ENCODE measurements around the gene ITGB1.

ITGB1 gene

DNA sequence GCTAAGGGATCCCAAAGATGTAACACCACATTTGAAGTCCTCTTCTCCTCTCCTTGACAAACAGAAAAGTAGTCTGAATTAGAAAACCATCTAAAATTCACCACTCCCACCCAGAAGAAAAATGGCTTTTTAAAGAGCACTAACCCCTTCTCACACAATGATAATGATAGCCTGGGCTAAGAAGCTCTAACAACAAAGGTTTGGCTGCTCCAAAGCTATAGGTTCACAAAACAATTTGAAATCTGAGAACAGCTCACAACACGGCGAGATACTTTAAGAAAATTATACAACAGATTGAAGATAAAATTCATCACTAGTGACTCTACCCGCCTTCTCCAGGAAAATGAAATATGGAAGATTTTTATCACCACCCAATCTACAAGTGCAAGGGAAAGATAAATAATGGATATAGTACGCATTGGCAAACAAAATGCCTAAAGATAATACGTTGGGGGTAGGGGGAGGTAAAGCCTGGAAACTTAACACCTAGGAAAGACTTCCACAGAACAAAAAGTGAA is 7.4 kb downstream of the ITGB1 start:
- Histone ChIP-seq H3K27me3 (ENCODE audit: control insufficient read depth in 2 of 2, insufficient read depth in 2 of 2, low read length in 2 of 2) (no peaks in the 10 kb centered on the region), H3K36me3 (ENCODE audit: control insufficient read depth in 2 of 2, insufficient read depth in 2 of 2, low read length in 2 of 2) (no peaks in the 10 kb centered on the region), H3K9me3 (ENCODE audit: control insufficient read depth in 2 of 2, low read length in 2 of 2) (no peaks in the 10 kb centered on the region), H3K4me3 (ENCODE audit: low read length in 2 of 2) (no peak overlapping the region), H3K9ac (ENCODE audit: low read depth in 1 of 2, low read length in 2 of 2) (no peak overlapping the region), H3K27ac (ENCODE audit: low read depth in 2 of 2, low read length in 2 of 2) (no peak overlapping the region), H3K4me1 (ENCODE audit: control insufficient read depth in 2 of 2, insufficient read depth in 2 of 2, low read length in 2 of 2) (peaks cover 8 to 14% of the 10 kb centered on the region in 2 donors)

GRCh38 chr10:32949221-32949678 is 8.8 kb downstream of the ITGB1 start:
- H3K27ac ChIP-seq (ENCODE audit: low read depth in 2 of 2, low read length in 2 of 2), result no peak overlapping the region
- H3K9ac ChIP-seq (ENCODE audit: low read depth in 1 of 2, low read length in 2 of 2), result no peak overlapping the region
- H3K27me3 ChIP-seq (ENCODE audit: control insufficient read depth in 2 of 2, insufficient read depth in 2 of 2, low read length in 2 of 2), result no peaks in the 10 kb centered on the region
- no peaks in the 10 kb centered on the region for H3K36me3 ChIP-seq (ENCODE audit: control insufficient read depth in 2 of 2, insufficient read depth in 2 of 2, low read length in 2 of 2)
- H3K4me3 ChIP-seq (ENCODE audit: low read length in 2 of 2), result no peak overlapping the region
- H3K9me3 ChIP-seq (ENCODE audit: control insufficient read depth in 2 of 2, low read length in 2 of 2), result no peaks in the 10 kb centered on the region
- H3K4me1 ChIP-seq (ENCODE audit: control insufficient read depth in 2 of 2, insufficient read depth in 2 of 2, low read length in 2 of 2), result peaks cover 3 to 6% of the 10 kb centered on the region in 2 donors

DNA sequence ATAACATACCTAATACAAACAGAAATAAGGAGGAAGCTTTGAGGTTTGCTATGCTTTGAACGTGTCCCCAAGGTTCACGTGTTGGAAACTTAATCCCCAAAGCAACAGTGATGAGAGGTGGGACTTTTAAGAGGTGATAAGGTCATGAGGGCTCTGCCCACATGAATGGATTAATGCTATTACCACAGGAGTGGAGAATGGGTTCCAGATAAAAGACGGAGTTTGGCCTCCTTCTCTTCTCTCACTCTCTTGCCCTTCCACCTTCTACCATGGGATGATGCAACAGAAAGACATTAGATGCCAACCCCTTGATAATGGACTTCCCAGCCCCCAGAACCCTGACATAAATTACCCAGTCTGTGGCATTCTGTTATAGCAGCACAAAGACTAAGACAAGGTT is 9.6 kb downstream of the ITGB1 start:
- Histone ChIP-seq H3K4me1 (ENCODE audit: control insufficient read depth in 2 of 2, insufficient read depth in 2 of 2, low read length in 2 of 2) (peaks cover 2 to 8% of the 10 kb centered on the region in 2 donors), H3K27ac (ENCODE audit: low read depth in 2 of 2, low read length in 2 of 2) (no peak overlapping the region)

DNA sequence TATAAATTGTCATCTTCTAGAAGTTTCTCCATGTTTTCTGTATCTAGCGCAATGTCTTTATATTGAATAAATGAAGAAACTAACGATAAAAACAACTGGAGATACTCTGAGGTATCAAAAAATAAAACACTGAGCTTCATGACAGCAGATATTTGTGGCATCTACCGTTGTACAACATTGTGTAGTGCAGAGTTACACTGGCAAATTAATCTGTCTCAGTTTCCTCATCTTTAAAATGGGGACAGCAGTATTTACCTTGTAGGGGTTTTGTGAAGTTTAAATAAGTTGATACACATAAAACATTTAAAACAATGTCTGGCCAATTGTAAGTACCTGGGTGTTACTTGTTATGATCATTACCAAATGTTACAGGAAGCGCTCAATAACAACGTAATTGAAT is 10.4 kb downstream of the ITGB1 start:
- Histone ChIP-seq H3K27ac (ENCODE audit: low read depth in 2 of 2, low read length in 2 of 2) (no peak overlapping the region), H3K27me3 (ENCODE audit: control insufficient read depth in 2 of 2, insufficient read depth in 2 of 2, low read length in 2 of 2) (no peaks in the 10 kb centered on the region), H3K9ac (ENCODE audit: low read depth in 1 of 2, low read length in 2 of 2) (no peak overlapping the region), H3K9me3 (ENCODE audit: control insufficient read depth in 2 of 2, low read length in 2 of 2) (no peaks in the 10 kb centered on the region), H3K36me3 (ENCODE audit: control insufficient read depth in 2 of 2, insufficient read depth in 2 of 2, low read length in 2 of 2) (no peaks in the 10 kb centered on the region), H3K4me1 (ENCODE audit: control insufficient read depth in 2 of 2, insufficient read depth in 2 of 2, low read length in 2 of 2) (peaks cover 2 to 11% of the 10 kb centered on the region in 2 donors), H3K4me3 (ENCODE audit: low read length in 2 of 2) (no peak overlapping the region)

More for the DNA sequence above, 9.6 kb downstream of the ITGB1 start:
- Histone ChIP-seq H3K36me3 (ENCODE audit: control insufficient read depth in 2 of 2, insufficient read depth in 2 of 2, low read length in 2 of 2) (no peaks in the 10 kb centered on the region), H3K4me3 (ENCODE audit: low read length in 2 of 2) (no peak overlapping the region), H3K9ac (ENCODE audit: low read depth in 1 of 2, low read length in 2 of 2) (no peak overlapping the region), H3K9me3 (ENCODE audit: control insufficient read depth in 2 of 2, low read length in 2 of 2) (no peaks in the 10 kb centered on the region), H3K27me3 (ENCODE audit: control insufficient read depth in 2 of 2, insufficient read depth in 2 of 2, low read length in 2 of 2) (no peaks in the 10 kb centered on the region)

GRCh38 chr10:32946108-32946507 is 11.9 kb downstream of the ITGB1 start:
- Histone ChIP-seq H3K27me3 (ENCODE audit: control insufficient read depth in 2 of 2, insufficient read depth in 2 of 2, low read length in 2 of 2) (no peaks in the 10 kb centered on the region), H3K9ac (ENCODE audit: low read depth in 1 of 2, low read length in 2 of 2) (no peak overlapping the region), H3K36me3 (ENCODE audit: control insufficient read depth in 2 of 2, insufficient read depth in 2 of 2, low read length in 2 of 2) (no peaks in the 10 kb centered on the region), H3K27ac (ENCODE audit: low read depth in 2 of 2, low read length in 2 of 2) (no peak overlapping the region), H3K4me1 (ENCODE audit: control insufficient read depth in 2 of 2, insufficient read depth in 2 of 2, low read length in 2 of 2) (peaks cover 2 to 11% of the 10 kb centered on the region in 2 donors), H3K4me3 (ENCODE audit: low read length in 2 of 2) (no peak overlapping the region), H3K9me3 (ENCODE audit: control insufficient read depth in 2 of 2, low read length in 2 of 2) (no peaks in the 10 kb centered on the region)

GRCh38 chr10:32943854-32944661 is 14.0 kb downstream of the ITGB1 start:
- Histone ChIP-seq H3K9ac (ENCODE audit: low read depth in 1 of 2, low read length in 2 of 2) (no peak overlapping the region), H3K9me3 (ENCODE audit: control insufficient read depth in 2 of 2, low read length in 2 of 2) (no peaks in the 10 kb centered on the region), H3K4me3 (ENCODE audit: low read length in 2 of 2) (no peak overlapping the region), H3K27ac (ENCODE audit: low read depth in 2 of 2, low read length in 2 of 2) (no peak overlapping the region), H3K4me1 (ENCODE audit: control insufficient read depth in 2 of 2, insufficient read depth in 2 of 2, low read length in 2 of 2) (peaks cover 7 to 10% of the 10 kb centered on the region in 2 donors), H3K27me3 (ENCODE audit: control insufficient read depth in 2 of 2, insufficient read depth in 2 of 2, low read length in 2 of 2) (no peaks in the 10 kb centered on the region), H3K36me3 (ENCODE audit: control insufficient read depth in 2 of 2, insufficient read depth in 2 of 2, low read length in 2 of 2) (no peaks in the 10 kb centered on the region)

- H3K4me1 ChIP-seq (ENCODE audit: control insufficient read depth in 2 of 2, insufficient read depth in 2 of 2, low read length in 2 of 2), result peaks cover 14 to 16% of the 10 kb centered on the region in 2 donors
- no peaks in the 10 kb centered on the region for H3K9me3 ChIP-seq (ENCODE audit: control insufficient read depth in 2 of 2, low read length in 2 of 2)
- H3K4me3 ChIP-seq (ENCODE audit: low read length in 2 of 2), result no peak overlapping the region
- no peaks in the 10 kb centered on the region for H3K27me3 ChIP-seq (ENCODE audit: control insufficient read depth in 2 of 2, insufficient read depth in 2 of 2, low read length in 2 of 2)
- H3K9ac ChIP-seq (ENCODE audit: low read depth in 1 of 2, low read length in 2 of 2), result no peak overlapping the region
- no peaks in the 10 kb centered on the region for H3K36me3 ChIP-seq (ENCODE audit: control insufficient read depth in 2 of 2, insufficient read depth in 2 of 2, low read length in 2 of 2)
- H3K27ac ChIP-seq (ENCODE audit: low read depth in 2 of 2, low read length in 2 of 2), result no peak overlapping the region
Measured at GRCh38 chr10:32943395-32943794, 14.6 kb downstream of the ITGB1 start.

- H3K36me3 ChIP-seq (ENCODE audit: control insufficient read depth in 2 of 2, insufficient read depth in 2 of 2, low read length in 2 of 2), result no peaks in the 10 kb centered on the region
- no peak overlapping the region for H3K27ac ChIP-seq (ENCODE audit: low read depth in 2 of 2, low read length in 2 of 2)
- H3K9ac ChIP-seq (ENCODE audit: low read depth in 1 of 2, low read length in 2 of 2), result no peak overlapping the region
- no peaks in the 10 kb centered on the region for H3K27me3 ChIP-seq (ENCODE audit: control insufficient read depth in 2 of 2, insufficient read depth in 2 of 2, low read length in 2 of 2)
- H3K9me3 ChIP-seq (ENCODE audit: control insufficient read depth in 2 of 2, low read length in 2 of 2), result no peaks in the 10 kb centered on the region
- H3K4me1 ChIP-seq (ENCODE audit: control insufficient read depth in 2 of 2, insufficient read depth in 2 of 2, low read length in 2 of 2), result peaks cover 17 to 23% of the 10 kb centered on the region in 2 donors
- no peak overlapping the region for H3K4me3 ChIP-seq (ENCODE audit: low read length in 2 of 2)
Measured at GRCh38 chr10:32942081-32942480, 15.9 kb downstream of the ITGB1 start.

DNA sequence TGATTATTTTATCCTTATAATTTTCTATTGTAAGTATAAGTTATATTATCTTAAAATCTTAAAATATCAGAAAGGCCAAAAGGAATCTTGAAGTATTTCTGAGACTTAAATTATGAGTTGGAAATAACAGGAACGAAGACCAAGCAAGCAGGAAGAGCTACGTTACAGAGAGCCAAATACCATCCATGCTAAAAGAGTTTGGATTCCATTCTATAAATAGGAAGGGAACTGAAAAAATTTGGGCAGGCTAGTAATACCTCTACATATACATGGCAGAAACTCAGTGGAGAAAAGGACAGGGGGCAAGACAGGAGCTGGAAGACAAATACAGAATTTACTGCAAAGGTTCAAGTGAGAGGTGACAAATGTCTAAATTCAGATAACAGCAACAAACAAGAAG is 16.7 kb downstream of the ITGB1 start:
- Histone ChIP-seq H3K36me3 (ENCODE audit: control insufficient read depth in 2 of 2, insufficient read depth in 2 of 2, low read length in 2 of 2) (no peaks in the 10 kb centered on the region), H3K27ac (ENCODE audit: low read depth in 2 of 2, low read length in 2 of 2) (no peak overlapping the region), H3K9me3 (ENCODE audit: control insufficient read depth in 2 of 2, low read length in 2 of 2) (no peaks in the 10 kb centered on the region), H3K4me3 (ENCODE audit: low read length in 2 of 2) (no peak overlapping the region), H3K4me1 (ENCODE audit: control insufficient read depth in 2 of 2, insufficient read depth in 2 of 2, low read length in 2 of 2) (peaks cover 17 to 23% of the 10 kb centered on the region in 2 donors), H3K27me3 (ENCODE audit: control insufficient read depth in 2 of 2, insufficient read depth in 2 of 2, low read length in 2 of 2) (no peaks in the 10 kb centered on the region), H3K9ac (ENCODE audit: low read depth in 1 of 2, low read length in 2 of 2) (no peak overlapping the region)
